ENCODE data around the gene PTPRT. TPM values are rescaled to one million over a fixed set of nuclear protein-coding genes. Genes with fewer than 3 reads are reported as not detected.

Gene PTPRT
- total and polyA plus RNA-seq, 10 of the 15 experiments (the other 5 are each of a cell fraction or from before 2014, with no cell fraction given), result not detected

DNA sequence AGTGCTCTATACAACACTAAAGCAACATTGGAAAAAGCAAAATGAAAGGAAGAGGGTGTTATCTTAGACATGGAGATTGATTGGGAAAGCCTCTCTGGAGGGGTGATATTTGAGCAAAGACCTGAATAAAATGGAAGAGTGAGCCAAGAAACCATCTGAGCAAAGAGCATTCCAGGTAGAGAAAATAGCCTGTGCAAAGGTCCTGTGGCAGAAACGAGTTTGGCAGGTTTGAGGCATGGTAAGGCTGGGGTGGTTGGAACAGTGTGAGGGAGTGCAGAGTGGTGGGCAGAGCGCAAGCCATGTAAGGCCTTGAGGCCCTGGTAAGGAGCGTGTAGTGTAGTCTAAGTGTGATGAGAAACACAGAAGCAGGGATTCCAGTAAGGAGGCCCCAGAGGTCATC, 40.0 kb upstream of the PTPRT start (continued):
- TF ChIP-seq, protein P1, sequence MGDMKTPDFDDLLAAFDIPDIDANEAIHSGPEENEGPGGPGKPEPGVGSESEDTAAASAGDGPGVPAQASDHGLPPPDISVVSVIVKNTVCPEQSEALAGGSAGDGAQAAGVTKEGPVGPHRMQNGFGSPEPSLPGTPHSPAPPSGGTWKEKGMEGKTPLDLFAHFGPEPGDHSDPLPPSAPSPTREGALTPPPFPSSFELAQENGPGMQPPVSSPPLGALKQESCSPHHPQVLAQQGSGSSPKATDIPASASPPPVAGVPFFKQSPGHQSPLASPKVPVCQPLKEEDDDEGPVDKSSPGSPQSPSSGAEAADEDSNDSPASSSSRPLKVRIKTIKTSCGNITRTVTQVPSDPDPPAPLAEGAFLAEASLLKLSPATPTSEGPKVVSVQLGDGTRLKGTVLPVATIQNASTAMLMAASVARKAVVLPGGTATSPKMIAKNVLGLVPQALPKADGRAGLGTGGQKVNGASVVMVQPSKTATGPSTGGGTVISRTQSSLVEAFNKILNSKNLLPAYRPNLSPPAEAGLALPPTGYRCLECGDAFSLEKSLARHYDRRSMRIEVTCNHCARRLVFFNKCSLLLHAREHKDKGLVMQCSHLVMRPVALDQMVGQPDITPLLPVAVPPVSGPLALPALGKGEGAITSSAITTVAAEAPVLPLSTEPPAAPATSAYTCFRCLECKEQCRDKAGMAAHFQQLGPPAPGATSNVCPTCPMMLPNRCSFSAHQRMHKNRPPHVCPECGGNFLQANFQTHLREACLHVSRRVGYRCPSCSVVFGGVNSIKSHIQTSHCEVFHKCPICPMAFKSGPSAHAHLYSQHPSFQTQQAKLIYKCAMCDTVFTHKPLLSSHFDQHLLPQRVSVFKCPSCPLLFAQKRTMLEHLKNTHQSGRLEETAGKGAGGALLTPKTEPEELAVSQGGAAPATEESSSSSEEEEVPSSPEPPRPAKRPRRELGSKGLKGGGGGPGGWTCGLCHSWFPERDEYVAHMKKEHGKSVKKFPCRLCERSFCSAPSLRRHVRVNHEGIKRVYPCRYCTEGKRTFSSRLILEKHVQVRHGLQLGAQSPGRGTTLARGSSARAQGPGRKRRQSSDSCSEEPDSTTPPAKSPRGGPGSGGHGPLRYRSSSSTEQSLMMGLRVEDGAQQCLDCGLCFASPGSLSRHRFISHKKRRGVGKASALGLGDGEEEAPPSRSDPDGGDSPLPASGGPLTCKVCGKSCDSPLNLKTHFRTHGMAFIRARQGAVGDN (IDR thresholded peaks at IDR 0.05), result no peak
- TF ChIP-seq ZNF592 (IDR thresholded peaks at IDR 0.05) (no peak), NR2C1 (IDR thresholded peaks at IDR 0.05) (no peak), BMI1 (IDR thresholded peaks at IDR 0.05; ENCODE audit: borderline replicate concordance) (no peak), ASH2L (IDR thresholded peaks at IDR 0.05; ENCODE audit: borderline replicate concordance, low read depth) (no peak), CHD4 (IDR thresholded peaks at IDR 0.05) (no peak), SREBF2 (IDR thresholded peaks at IDR 0.05; ENCODE audit: low read length) (no peak), RBBP5 (conservative IDR thresholded peaks at IDR 0.05) (no peak), PRDM15 (CRISPR knock-in tag; IDR thresholded peaks at IDR 0.05) (no peak), PML (IDR thresholded peaks at IDR 0.05; ENCODE audit: low read length) (no peak), EP300 (IDR thresholded peaks at IDR 0.05; ENCODE audit: borderline replicate concordance in 1 of 2, control insufficient read depth in 1 of 2, low read depth in 2 of 2, low read length in 2 of 2) (no peak), MEF2A (IDR thresholded peaks at IDR 0.05; ENCODE audit: insufficient read depth, low read depth, low read length) (no peak), SUZ12 (IDR thresholded peaks at IDR 0.05; ENCODE audit: unreplicated experiment) (no peak), SIN3A (IDR thresholded peaks at IDR 0.05; ENCODE audit: low read depth, low read length) (no peak), ZNF207 (IDR thresholded peaks at IDR 0.05; ENCODE audit: borderline replicate concordance) (no peak)
- TF ChIP-seq, protein P2, sequence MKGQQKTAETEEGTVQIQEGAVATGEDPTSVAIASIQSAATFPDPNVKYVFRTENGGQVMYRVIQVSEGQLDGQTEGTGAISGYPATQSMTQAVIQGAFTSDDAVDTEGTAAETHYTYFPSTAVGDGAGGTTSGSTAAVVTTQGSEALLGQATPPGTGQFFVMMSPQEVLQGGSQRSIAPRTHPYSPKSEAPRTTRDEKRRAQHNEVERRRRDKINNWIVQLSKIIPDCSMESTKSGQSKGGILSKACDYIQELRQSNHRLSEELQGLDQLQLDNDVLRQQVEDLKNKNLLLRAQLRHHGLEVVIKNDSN (IDR thresholded peaks at IDR 0.05; ENCODE audit: borderline replicate concordance, extremely low read length, insufficient read depth, low read depth, low read length), result no peak
- TF ChIP-seq, protein P3, sequence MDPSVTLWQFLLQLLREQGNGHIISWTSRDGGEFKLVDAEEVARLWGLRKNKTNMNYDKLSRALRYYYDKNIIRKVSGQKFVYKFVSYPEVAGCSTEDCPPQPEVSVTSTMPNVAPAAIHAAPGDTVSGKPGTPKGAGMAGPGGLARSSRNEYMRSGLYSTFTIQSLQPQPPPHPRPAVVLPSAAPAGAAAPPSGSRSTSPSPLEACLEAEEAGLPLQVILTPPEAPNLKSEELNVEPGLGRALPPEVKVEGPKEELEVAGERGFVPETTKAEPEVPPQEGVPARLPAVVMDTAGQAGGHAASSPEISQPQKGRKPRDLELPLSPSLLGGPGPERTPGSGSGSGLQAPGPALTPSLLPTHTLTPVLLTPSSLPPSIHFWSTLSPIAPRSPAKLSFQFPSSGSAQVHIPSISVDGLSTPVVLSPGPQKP (IDR thresholded peaks at IDR 0.05; ENCODE audit: low read depth, low read length), result no peak
